H1 (cell line): ENCODE data around the gene ZNF189. TPM values are rescaled to one million over a fixed set of nuclear protein-coding genes. Genes with fewer than 3 reads are reported as not detected.

ENCODE experiments used
- CTCF ChIA-PET: fragments of 300-600 bp; sonication (Branson Sonifier 250); formaldehyde crosslinking; loops from one replicate; lab custom pipeline; 2021; ENCODE audit not compliant: partially characterized antibody; lab: Charles Lee
- POLR2A ChIA-PET: fragments of 300-600 bp; sonication (Branson Sonifier 250); formaldehyde crosslinking; loops from one replicate; lab custom pipeline; 2021; ENCODE audit warnings: inconsistent platforms; ENCODE audit not compliant: partially characterized antibody; lab: Charles Lee
- DNase-seq, 2 experiments: peaks; one replicate each; pipeline versions ENCODE4 v3.0.0 to v3.0.0-alpha.2; 2010 to 2022; ENCODE audit warnings: low spot score in 2 of 2, low read depth in 1 of 2, mixed read lengths in 1 of 2
- FAIRE-seq: peaks from 2 replicates; lab custom pipeline; 2011; peaks lifted over from hg19 to GRCh38; lab: Jason Lieb, UNC
- H2AFZ ChIP-seq: 2 replicates; pipeline ENCODE4 v1.8.1; 2012; ENCODE audit warnings: low read length, inconsistent platforms
- H2AK5ac ChIP-seq: 2 replicates; pipeline ENCODE4 v1.6.1; 2013; ENCODE audit warnings: low read depth, low read length
- H2BK120ac ChIP-seq: replicated peaks from 2 replicates; pipeline ENCODE3; 2013; ENCODE audit warnings: low read depth, low read length, inconsistent platforms
- H2BK12ac ChIP-seq: 2 replicates; pipeline ENCODE4 v1.6.1; 2013; ENCODE audit warnings: low read depth, low read length
- H2BK15ac ChIP-seq: 2 replicates; pipeline ENCODE4 v1.6.1; 2013; ENCODE audit warnings: low read length
- H2BK20ac ChIP-seq: 2 replicates; pipeline ENCODE4 v1.6.1; 2013; ENCODE audit warnings: low read length
- H2BK5ac ChIP-seq: 2 replicates; pipeline ENCODE4 v1.6.1; 2013; ENCODE audit warnings: low read depth, low read length
- H3K14ac ChIP-seq: 2 replicates; pipeline ENCODE4 v1.6.1; 2013; ENCODE audit warnings: inconsistent platforms; ENCODE audit not compliant: insufficient read length
- H3K18ac ChIP-seq: 2 replicates; pipeline ENCODE4 v1.6.1; 2013; ENCODE audit warnings: low read length; ENCODE audit errors: extremely low read depth
- H3K23ac ChIP-seq: 2 replicates; pipeline ENCODE4 v1.6.1; 2013; ENCODE audit warnings: inconsistent platforms; ENCODE audit not compliant: insufficient read length
- H3K23me2 ChIP-seq: 2 replicates; pipeline ENCODE4 v1.6.1; 2013; ENCODE audit warnings: low read depth, low read length
- H3K27ac ChIP-seq: 2 replicates; pipeline ENCODE4 v1.6.1; 2011; ENCODE audit warnings: low read depth, low read length, inconsistent platforms
- H3K27me3 ChIP-seq, 4 experiments: replicated peaks in 1 of 4; 1 replicate in 1 of 4; 2 replicates in 3 of 4; pipeline versions ENCODE4 v1.6.1 to v1.8.1; 2011 to 2013; ENCODE audit warnings: low read length in 3 of 4, mild to moderate bottlenecking in 3 of 4, inconsistent platforms in 2 of 4, mixed read lengths in 2 of 4, moderate library complexity in 1 of 4; ENCODE audit not compliant: control insufficient read depth in 3 of 4, insufficient read depth in 3 of 4; ENCODE audit errors: extremely low read depth in 1 of 4
- H3K36me3 ChIP-seq, 4 experiments: 2 replicates each; pipeline versions ENCODE4 v1.6.1 to v1.8.1; 2011 to 2013; ENCODE audit warnings: mild to moderate bottlenecking in 4 of 4, low read length in 3 of 4, moderate library complexity in 2 of 4, control low read depth in 1 of 4, inconsistent platforms in 1 of 4; ENCODE audit not compliant: insufficient read depth in 4 of 4, control insufficient read depth in 2 of 4
- H3K4ac ChIP-seq: replicated peaks from 2 replicates; pipeline ENCODE3; 2013; ENCODE audit warnings: low read length, low read depth, mixed read lengths, inconsistent platforms; ENCODE audit not compliant: insufficient read length
- H3K4me1 ChIP-seq, 4 experiments: replicated peaks in 1 of 4; 1 replicate in 1 of 4; 2 replicates in 3 of 4; pipeline versions ENCODE4 v1.6.1 to v1.8.1; 2011 to 2013; ENCODE audit warnings: low read length in 3 of 4, inconsistent platforms in 2 of 4, mixed read lengths in 1 of 4; ENCODE audit not compliant: insufficient read depth in 4 of 4, control insufficient read depth in 3 of 4
- H3K4me2 ChIP-seq, 2 experiments: 2 replicates each; pipeline versions ENCODE4 v1.6.1 to v1.8.1; 2011 to 2013; ENCODE audit warnings: low read depth in 2 of 2, low read length in 2 of 2, control low read depth in 1 of 2, inconsistent platforms in 1 of 2, mild to moderate bottlenecking in 1 of 2; ENCODE audit not compliant: insufficient read depth in 1 of 2
- H3K4me3 ChIP-seq, 4 experiments: fragments of 200-600, 300-600 bp in 1 of 4; sonication (generic), shearing (Covaris generic), sonication (Bioruptor Twin) in 1 of 4; 2 replicates each; pipeline versions ENCODE4 v1.5.1 to v1.8.1; 2011 to 2016; ENCODE audit warnings: low read length in 4 of 4, low read depth in 3 of 4, control low read depth in 2 of 4, inconsistent platforms in 2 of 4, mild to moderate bottlenecking in 2 of 4, mixed read lengths in 1 of 4, moderate library complexity in 1 of 4; ENCODE audit not compliant: insufficient read depth in 2 of 4; ENCODE audit errors: extremely low read depth in 1 of 4
- H3K56ac ChIP-seq: replicated peaks from 2 replicates; pipeline ENCODE3; 2013; ENCODE audit warnings: low read depth, mild to moderate bottlenecking, mixed read lengths, low read length, inconsistent platforms; ENCODE audit not compliant: insufficient read length
- H3K79me1 ChIP-seq: 2 replicates; pipeline ENCODE4 v1.6.1; 2013; ENCODE audit warnings: low read depth, low read length, control low read depth
- H3K79me2 ChIP-seq, 2 experiments: 2 replicates each; pipeline versions ENCODE4 v1.6.1 to v1.8.1; 2012 to 2013; ENCODE audit warnings: low read length in 2 of 2, mild to moderate bottlenecking in 2 of 2, inconsistent platforms in 1 of 2; ENCODE audit not compliant: insufficient read depth in 2 of 2, control insufficient read depth in 1 of 2
- H3K9ac ChIP-seq, 4 experiments: replicated peaks in 1 of 4; 1 replicate in 1 of 4; 2 replicates in 3 of 4; pipeline versions ENCODE4 v1.6.1 to v1.8.1; 2011 to 2013; ENCODE audit warnings: low read depth in 3 of 4, low read length in 3 of 4, control low read depth in 2 of 4, mild to moderate bottlenecking in 2 of 4, moderate library complexity in 2 of 4, inconsistent platforms in 1 of 4; ENCODE audit errors: extremely low read depth in 1 of 4
- H3K9me3 ChIP-seq, 2 experiments: 2 replicates each; pipeline versions ENCODE4 v1.6.1 to v1.8.1; 2012 to 2013; ENCODE audit warnings: mild to moderate bottlenecking in 2 of 2, moderate library complexity in 2 of 2, control low read depth in 1 of 2, inconsistent platforms in 1 of 2, low read depth in 1 of 2, low read length in 1 of 2, mixed read lengths in 1 of 2; ENCODE audit not compliant: insufficient read depth in 2 of 2
- H4K20me1 ChIP-seq, 2 experiments: replicated peaks in 1 of 2; 2 replicates each; pipeline versions ENCODE3 to v1.8.1; 2011 to 2013; ENCODE audit warnings: inconsistent platforms in 2 of 2, low read length in 2 of 2, mild to moderate bottlenecking in 1 of 2; ENCODE audit not compliant: insufficient read depth in 2 of 2, control insufficient read depth in 1 of 2
- H4K5ac ChIP-seq: 2 replicates; pipeline ENCODE4 v1.6.1; 2013; ENCODE audit warnings: low read length, low read depth, mixed read lengths, inconsistent platforms; ENCODE audit not compliant: insufficient read length
- H4K8ac ChIP-seq: 2 replicates; pipeline ENCODE4 v1.8.0; 2013; ENCODE audit warnings: mild to moderate bottlenecking, moderate library complexity, low read length, inconsistent platforms; ENCODE audit not compliant: insufficient read depth; ENCODE audit errors: extremely low read depth
- H4K91ac ChIP-seq: replicated peaks from 2 replicates; pipeline ENCODE3; 2013; ENCODE audit warnings: low read length, mixed read lengths, inconsistent platforms; ENCODE audit not compliant: insufficient read length
- EP300 ChIP-seq, 2 experiments: IDR thresholded peaks; 1 replicate in 1 of 2; 2 replicates in 1 of 2; pipeline ENCODE4 v1.6.1; 2011 to 2012; ENCODE audit warnings: low read depth in 2 of 2, low read length in 2 of 2, mild to moderate bottlenecking in 2 of 2, borderline replicate concordance in 1 of 2, inconsistent platforms in 1 of 2, moderate library complexity in 1 of 2
- MAFK ChIP-seq: IDR thresholded peaks from 2 replicates; pipeline ENCODE4 v1.6.1; 2012; ENCODE audit warnings: low read depth, mild to moderate bottlenecking, improper control_type of control experiment, low read length
- NANOG ChIP-seq: IDR thresholded peaks from 2 replicates; pipeline ENCODE4 v1.6.1; 2011; ENCODE audit warnings: low read length, low read depth, mild to moderate bottlenecking, inconsistent platforms; ENCODE audit not compliant: insufficient read depth, poor library complexity, severe bottlenecking
- RAD21 ChIP-seq, 2 experiments: IDR thresholded peaks in 1 of 2; conservative IDR thresholded peaks in 1 of 2; 2 replicates each; pipeline ENCODE4 v1.6.1; 2011; ENCODE audit warnings: low read depth in 2 of 2, low read length in 2 of 2, improper control_type of control experiment in 1 of 2, inconsistent platforms in 1 of 2, mild to moderate bottlenecking in 1 of 2, moderate library complexity in 1 of 2
- TAF7 ChIP-seq: optimal IDR thresholded peaks from 2 replicates; pipeline ENCODE3; 2011; ENCODE audit warnings: low read depth, mild to moderate bottlenecking, inconsistent platforms, low read length, moderate library complexity, borderline replicate concordance
- TCF12 ChIP-seq: IDR thresholded peaks from 2 replicates; pipeline ENCODE4 v1.6.1; 2011; ENCODE audit warnings: low read depth, mild to moderate bottlenecking, low read length
- USF2 ChIP-seq: IDR thresholded peaks from 2 replicates; pipeline ENCODE4 v1.6.1; 2011; ENCODE audit warnings: low read length, improper control_type of control experiment
- WGBS, 2 experiments: shearing (Covaris generic) in 1 of 2; methylation state at CpG; one replicate each; pipeline versions ENCODE4 v1.1.6 to v1.1.7; 2013 to 2015; ENCODE audit warnings: low lambda C conversion rate in 2 of 2, mixed read lengths in 2 of 2, inconsistent platforms in 1 of 2, low coverage in 1 of 2, missing lambda C conversion rate in 1 of 2; ENCODE audit not compliant: insufficient replicate concordance in 2 of 2, insufficient coverage in 1 of 2, insufficient read length in 1 of 2; ENCODE audit errors: extremely low coverage in 1 of 2, missing lambda C conversion rate in 1 of 2; 5-methylcytosine and 5-hydroxymethylcytosine counted together
- polyA plus RNA-seq, 7 experiments: library from polyadenylated mRNA; depleted of rRNA in 3 of 7; stranded (reverse) in 5 of 7; unstranded in 2 of 7; fragments of >200 nt in 5 of 7; fragments of 200-250 nt in 2 of 7; gene quantifications; 1 replicate in 5 of 7; 2 replicates in 1 of 7; 4 replicates in 1 of 7; pipeline versions ENCODE4 v1.2.1 to v1.2.3, GENCODE V29; 2011 to 2013; ENCODE audit warnings: missing spikeins in 2 of 7, mixed read lengths in 2 of 7
- total RNA-seq: library from RNA; stranded (reverse); fragmentation: NEBNext Ultra II Directional; extraction: Animal tissue kit (Norgen Biotek cat#: 25700); gene quantifications from 2 replicates; pipeline ENCODE4 v1.2.1, GENCODE V29; 2021

Gene ZNF189
- total and polyA plus RNA-seq, 2 of the 8 experiments (the other 6 are each of a cell fraction or from before 2014, with no cell fraction given) = 1.9 to 12.3 TPM

- no peak overlapping the region for H3K23ac ChIP-seq
- ChIA-PET CTCF (interaction anchor here (0.9 to 3.1 kb wide), 6 partner anchors 11 to 124 kb away, joined by 3 to 11 read pairs (median 4); no protein-coding TSS in a partner anchor), POLR2A (no interaction called here)
- FAIRE-seq = no peak
- H2AK5ac ChIP-seq = no peak overlapping the region
- no peaks in the 10 kb centered on the region for H3K79me1 ChIP-seq
- H3K36me3 ChIP-seq = no peaks in the 10 kb centered on the region
- H3K9me3 ChIP-seq = no peaks in the 10 kb centered on the region
- H2BK20ac ChIP-seq = no peak overlapping the region
- no peak overlapping the region for H3K4ac ChIP-seq
- no peak overlapping the region for H3K9ac ChIP-seq
- no peak overlapping the region for H3K27ac ChIP-seq
- H2BK5ac ChIP-seq = no peak overlapping the region
- no peak overlapping the region for H4K8ac ChIP-seq
- no peak overlapping the region for H2BK15ac ChIP-seq
- no peak overlapping the region for H2AFZ ChIP-seq
- no peak overlapping the region for H3K56ac ChIP-seq
- no peak overlapping the region for H3K4me3 ChIP-seq
- no peaks in the 10 kb centered on the region for H3K4me1 ChIP-seq
- no peak overlapping the region for H3K18ac ChIP-seq
- H3K27me3 ChIP-seq = no peaks in the 10 kb centered on the region
- 88% methylated on average over 3 of the region's 3 CpGs; no CpG with 5 or more reads in 1 of the 2 experiments for WGBS, 2 experiments
- H3K14ac ChIP-seq = no peak overlapping the region
- no peaks in the 10 kb centered on the region for H3K79me2 ChIP-seq
- no peaks in the 10 kb centered on the region; the same call in 1 of the 2 replicates for H3K23me2 ChIP-seq
- no peak for TF ChIP-seq RAD21 (IDR thresholded peaks at IDR 0.05 in 1 of 2, conservative IDR thresholded peaks at IDR 0.05 in 1 of 2; ENCODE audit: low read depth in 2 of 2, low read length in 2 of 2)
- TF ChIP-seq NANOG = no peak
- no peak for TF ChIP-seq MAFK
- TF ChIP-seq EP300 (IDR thresholded peaks at IDR 0.05; ENCODE audit: borderline replicate concordance in 1 of 2, low read depth in 2 of 2, low read length in 2 of 2) = no peak
- no peak for TF ChIP-seq TAF7
- TF ChIP-seq TCF12 = no peak
- TF ChIP-seq USF2 = no peak
- H3K4me2 ChIP-seq = no peak overlapping the region
- H4K20me1 ChIP-seq = no peaks in the 10 kb centered on the region
- H2BK120ac ChIP-seq = no peak overlapping the region
- H2BK12ac ChIP-seq = no peak overlapping the region
- no peak for DNase-seq
- H4K91ac ChIP-seq = no peak overlapping the region
- no peak overlapping the region for H4K5ac ChIP-seq
Observed at GRCh38 chr9:101442318-101442717, 43.7 kb downstream of the ZNF189 start.
